ENCODE results near the gene PPP1R26.
"Not testable (repeated sequence)": the region's sequence is repeated elsewhere in the genome, so short reads cannot be mapped to it uniquely, and the experiment has no call there.

Gene PPP1R26

GRCh38 chr9:135524130-135524861, 44.7 kb downstream of the PPP1R26 start:
- no peak for DNase-seq

- no peak for DNase-seq
These were observed 45.9 kb downstream of the PPP1R26 start for GRCh38 chr9:135525241-135526088.

GRCh38 chr9:135526089-135526729, 46.6 kb downstream of the PPP1R26 start:
- DNase-seq, result no peak

DNA sequence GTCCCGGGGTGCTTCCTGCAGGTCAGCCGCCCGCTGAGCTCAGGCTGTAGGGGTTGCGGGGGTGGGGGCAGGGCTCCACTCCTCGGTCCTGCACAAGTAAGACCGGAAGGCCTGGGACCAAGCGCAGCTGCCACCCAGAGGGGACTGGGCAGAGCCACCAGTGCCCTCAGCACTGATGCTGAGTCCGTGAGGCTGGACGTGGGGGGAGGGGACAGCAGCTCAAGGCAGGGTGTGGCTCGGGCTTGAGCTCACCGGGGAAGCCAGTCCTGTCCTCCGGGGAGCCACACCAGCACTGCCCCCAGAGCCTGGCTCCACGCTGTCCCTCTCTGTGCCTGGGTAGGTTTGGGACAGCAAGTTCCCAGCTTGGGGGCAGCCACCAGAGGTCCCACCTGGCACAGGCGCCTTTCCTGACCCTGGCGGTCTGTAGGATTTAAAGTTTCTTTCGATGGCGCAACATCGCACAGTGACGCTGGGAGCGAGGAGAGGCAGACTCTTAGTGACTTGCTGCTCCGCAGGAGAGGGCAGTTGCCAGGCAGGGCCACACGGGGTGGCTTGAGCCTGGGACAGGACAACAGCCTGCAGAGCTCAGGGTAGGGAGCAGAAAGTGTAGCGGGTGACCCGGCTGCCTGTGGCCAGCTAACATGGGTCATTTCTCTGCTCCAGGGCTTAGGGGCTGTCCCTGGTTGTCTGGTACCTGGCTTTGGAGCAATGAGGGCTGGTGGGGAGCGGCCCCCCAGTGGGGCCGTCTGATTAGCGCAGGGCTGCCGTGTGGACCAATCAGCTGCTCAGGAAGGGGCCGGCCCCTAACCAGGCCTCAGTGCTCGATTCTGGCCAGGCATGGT, 47.4 kb downstream of the PPP1R26 start:
- no peak for DNase-seq

GRCh38 chr9:135528842-135529435, 49.4 kb downstream of the PPP1R26 start:
- DNase-seq, result not testable (repeated sequence)

- DNase-seq, result no peak
These were observed 50.6 kb downstream of the PPP1R26 start for GRCh38 chr9:135530146-135530545.

DNA sequence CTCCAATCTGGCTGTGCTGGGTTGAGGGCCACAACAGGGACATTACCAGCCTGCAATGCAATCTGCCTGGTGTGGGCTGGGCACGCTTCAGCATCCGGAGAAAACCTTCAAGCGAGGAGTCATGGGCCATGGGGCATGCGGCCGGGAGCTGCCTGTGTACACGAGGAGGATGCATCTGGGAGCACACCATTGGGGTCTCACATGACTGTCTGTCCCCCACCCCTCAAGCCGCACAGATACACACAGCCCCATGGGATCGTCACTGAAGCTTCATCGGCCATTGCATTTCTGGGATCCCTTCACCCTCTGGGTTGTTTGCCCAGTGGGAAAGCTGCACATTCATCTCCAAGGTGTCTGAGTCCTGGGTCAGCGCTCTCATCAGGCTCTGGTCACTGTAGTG, 51.5 kb downstream of the PPP1R26 start:
- no peak for DNase-seq

DNA sequence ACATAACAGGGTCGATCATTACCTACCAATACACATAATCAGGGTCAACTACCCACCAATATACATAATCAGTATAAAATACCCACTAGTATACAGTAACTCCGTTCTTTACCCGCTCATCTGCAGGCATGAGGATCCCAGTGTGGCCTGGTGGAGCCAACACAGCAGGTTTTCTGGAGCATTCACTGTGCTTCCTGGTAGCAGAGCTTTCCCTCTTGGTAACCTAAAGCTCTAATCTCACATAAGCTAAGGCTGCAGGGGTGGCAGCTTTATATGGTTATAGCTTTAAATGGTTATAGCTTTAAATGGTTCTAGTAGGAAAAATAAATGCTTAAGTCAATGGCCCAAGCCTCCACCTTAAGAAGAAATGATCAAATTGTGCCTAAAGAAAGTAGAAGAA, 53.5 kb downstream of the PPP1R26 start:
- DNase-seq, result no peak

DNA sequence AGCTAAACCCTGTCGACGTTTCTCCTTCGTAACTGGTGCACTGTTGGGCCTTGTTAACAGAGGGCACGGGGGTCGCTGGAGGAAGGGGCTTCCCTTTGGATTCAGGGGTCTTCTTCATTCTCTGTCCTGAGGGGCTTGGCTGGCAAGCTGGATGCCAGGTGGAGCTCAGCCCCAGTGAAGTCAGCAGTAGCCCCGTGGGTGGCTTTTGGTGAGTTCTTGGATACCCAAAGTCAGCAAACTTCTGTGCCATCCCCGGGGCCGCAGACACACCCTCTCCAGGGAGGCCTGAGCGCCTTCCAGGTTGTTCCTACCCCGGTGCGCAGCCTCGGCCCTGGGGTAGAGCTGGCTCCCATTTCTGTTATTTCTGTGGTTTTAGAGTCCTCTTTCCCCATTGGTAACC, 54.1 kb downstream of the PPP1R26 start:
- no peak for DNase-seq

GRCh38 chr9:135534192-135534711, 54.7 kb downstream of the PPP1R26 start:
- DNase-seq, result not testable (repeated sequence)

GRCh38 chr9:135534826-135535225, 55.2 kb downstream of the PPP1R26 start:
- DNase-seq, result not testable (repeated sequence)

DNA sequence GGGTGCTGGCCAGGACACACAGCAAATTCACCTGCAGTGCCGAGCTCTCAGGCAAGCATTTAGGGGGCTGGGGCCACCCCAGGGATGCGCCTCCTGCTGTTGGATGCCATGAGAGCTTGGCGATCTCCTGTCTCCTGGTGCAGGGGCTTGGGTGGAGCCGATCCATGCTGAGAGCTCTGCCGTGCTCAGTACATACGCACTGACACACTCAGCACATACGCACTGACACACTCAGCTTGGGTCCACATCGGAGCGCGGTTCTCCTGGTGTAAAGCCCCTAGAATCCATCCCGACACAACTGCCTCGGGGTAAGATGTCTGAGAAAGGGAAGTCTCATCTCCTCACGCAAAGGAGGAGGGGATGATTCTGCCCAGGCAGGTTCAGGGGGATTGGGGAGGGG, 56.0 kb downstream of the PPP1R26 start:
- DNase-seq, result not testable (repeated sequence)

- no peak for DNase-seq
These were observed 56.6 kb downstream of the PPP1R26 start for GRCh38 chr9:135536216-135536615.

All from stimulated activated naive CD4-positive, alpha-beta T cell treated with Interleukin-2 at 50 U/mL for 16 hours (primary cell).